KMS-11 (cell line): Measurements from ENCODE around the gene SDK1.

Experiments
- H2AFZ ChIP-seq: fragments of 200-600 bp; sonication (generic); 2 replicates; pipeline ENCODE4 v1.6.1; 2016; ENCODE audit warnings: antibody characterized with exemption, mixed run types, low read depth
- H3K27ac ChIP-seq: fragments of 200-600 bp; sonication (generic); 2 replicates; pipeline ENCODE4 v1.6.1; 2016; ENCODE audit warnings: mild to moderate bottlenecking, mixed run types
- H3K27me3 ChIP-seq: fragments of 200-600 bp; sonication (generic); 2 replicates; pipeline ENCODE4 v1.6.1; 2017; ENCODE audit warnings: mild to moderate bottlenecking, low read depth, mixed run types, moderate library complexity; ENCODE audit not compliant: insufficient read depth
- H3K36me3 ChIP-seq: fragments of 200-600 bp; sonication (generic); 2 replicates; pipeline ENCODE4 v1.6.1; 2017; ENCODE audit warnings: mild to moderate bottlenecking, mixed run types; ENCODE audit not compliant: insufficient read depth
- H3K4me1 ChIP-seq: fragments of 200-600 bp; sonication (generic); 2 replicates; pipeline ENCODE4 v1.6.1; 2016; ENCODE audit warnings: mild to moderate bottlenecking, low read depth, mixed run types; ENCODE audit not compliant: poor library complexity, severe bottlenecking
- H3K4me2 ChIP-seq: fragments of 200-600 bp; sonication (generic); 2 replicates; pipeline ENCODE4 v1.7.0; 2016; ENCODE audit warnings: mild to moderate bottlenecking, mixed run types
- H3K4me3 ChIP-seq: fragments of 200-600 bp; sonication (generic); IDR thresholded peaks from 2 replicates; pipeline ENCODE4 v1.6.1; 2017; ENCODE audit warnings: low read depth, low read length, mixed read lengths; ENCODE audit not compliant: insufficient read depth
- H3K79me2 ChIP-seq: fragments of 200-600 bp; sonication (generic); 2 replicates; pipeline ENCODE4 v1.6.1; 2016; ENCODE audit warnings: low read depth, mixed run types; ENCODE audit not compliant: insufficient read depth
- H3K9ac ChIP-seq: fragments of 200-600 bp; sonication (generic); 2 replicates; pipeline ENCODE4 v1.6.1; 2016; ENCODE audit warnings: mild to moderate bottlenecking, mixed run types
- H4K20me1 ChIP-seq: fragments of 200-600 bp; sonication (generic); 2 replicates; pipeline ENCODE4 v1.6.1; 2016; ENCODE audit warnings: mild to moderate bottlenecking, mixed run types; ENCODE audit not compliant: insufficient read depth
- TF ChIP-seq, protein P1 (sequence below): fragments of 200-600 bp; sonication (generic); conservative IDR thresholded peaks from 2 replicates; pipeline ENCODE4 v1.6.1; 2017; ENCODE audit warnings: low read depth, mild to moderate bottlenecking, antibody characterized with exemption, low read length, moderate library complexity, mixed read lengths

The SDK1 gene

GRCh38 chr7:4248295-4248694 lies 947.2 kb downstream of the SDK1 start:
- no peak overlapping the region for H2AFZ ChIP-seq
- no peaks in the 10 kb centered on the region for H3K27me3 ChIP-seq

GRCh38 chr7:4249241-4249640 lies 948.2 kb downstream of the SDK1 start:
- Histone ChIP-seq H3K79me2 (no peaks in the 10 kb centered on the region), H3K4me1 (no peaks in the 10 kb centered on the region), H3K27ac (no peak overlapping the region), H4K20me1 (no peaks in the 10 kb centered on the region), H3K4me2 (no peak overlapping the region), H2AFZ (no peak overlapping the region), H3K27me3 (no peaks in the 10 kb centered on the region), H3K36me3 (no peaks in the 10 kb centered on the region), H3K4me3 (no peak overlapping the region), H3K9ac (no peak overlapping the region)
- TF ChIP-seq, protein P1, sequence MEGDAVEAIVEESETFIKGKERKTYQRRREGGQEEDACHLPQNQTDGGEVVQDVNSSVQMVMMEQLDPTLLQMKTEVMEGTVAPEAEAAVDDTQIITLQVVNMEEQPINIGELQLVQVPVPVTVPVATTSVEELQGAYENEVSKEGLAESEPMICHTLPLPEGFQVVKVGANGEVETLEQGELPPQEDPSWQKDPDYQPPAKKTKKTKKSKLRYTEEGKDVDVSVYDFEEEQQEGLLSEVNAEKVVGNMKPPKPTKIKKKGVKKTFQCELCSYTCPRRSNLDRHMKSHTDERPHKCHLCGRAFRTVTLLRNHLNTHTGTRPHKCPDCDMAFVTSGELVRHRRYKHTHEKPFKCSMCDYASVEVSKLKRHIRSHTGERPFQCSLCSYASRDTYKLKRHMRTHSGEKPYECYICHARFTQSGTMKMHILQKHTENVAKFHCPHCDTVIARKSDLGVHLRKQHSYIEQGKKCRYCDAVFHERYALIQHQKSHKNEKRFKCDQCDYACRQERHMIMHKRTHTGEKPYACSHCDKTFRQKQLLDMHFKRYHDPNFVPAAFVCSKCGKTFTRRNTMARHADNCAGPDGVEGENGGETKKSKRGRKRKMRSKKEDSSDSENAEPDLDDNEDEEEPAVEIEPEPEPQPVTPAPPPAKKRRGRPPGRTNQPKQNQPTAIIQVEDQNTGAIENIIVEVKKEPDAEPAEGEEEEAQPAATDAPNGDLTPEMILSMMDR: no peak

More at GRCh38 chr7:4248295-4248694, 947.2 kb downstream of the SDK1 start:
- Histone ChIP-seq H3K79me2 (no peaks in the 10 kb centered on the region), H4K20me1 (no peaks in the 10 kb centered on the region), H3K4me2 (no peak overlapping the region), H3K36me3 (no peaks in the 10 kb centered on the region), H3K4me3 (no peak overlapping the region), H3K4me1 (no peaks in the 10 kb centered on the region), H3K9ac (no peak overlapping the region), H3K27ac (no peak overlapping the region)
- TF ChIP-seq, protein P1: no peak

DNA sequence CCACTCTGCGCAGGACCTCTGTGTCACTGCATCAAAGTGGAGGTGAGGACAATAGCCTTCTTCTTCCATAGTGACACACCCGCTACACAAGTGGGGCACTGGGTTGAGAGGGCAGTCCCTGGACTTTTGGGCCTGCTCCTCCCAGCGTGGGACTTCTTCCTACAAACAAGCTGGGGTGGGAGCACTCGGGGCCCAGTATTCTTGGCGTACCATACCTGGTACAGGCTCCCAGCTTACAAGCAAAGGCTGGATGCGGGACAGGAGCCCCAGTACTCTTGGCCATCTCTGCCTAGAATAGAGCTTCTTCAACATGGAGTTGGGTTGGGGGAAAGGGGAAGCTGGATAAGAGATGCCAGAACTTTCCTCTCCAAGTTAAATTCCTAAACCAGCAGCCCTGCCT lies 954.3 kb downstream of the SDK1 start:
- Histone ChIP-seq H3K27me3 (no peaks in the 10 kb centered on the region), H4K20me1 (no peaks in the 10 kb centered on the region), H3K4me3 (no peak overlapping the region), H3K79me2 (no peaks in the 10 kb centered on the region), H3K4me1 (no peaks in the 10 kb centered on the region), H3K36me3 (no peaks in the 10 kb centered on the region), H3K9ac (no peak overlapping the region), H3K4me2 (no peak overlapping the region), H3K27ac (no peak overlapping the region), H2AFZ (no peak overlapping the region)
- TF ChIP-seq, protein P1: no peak

DNA sequence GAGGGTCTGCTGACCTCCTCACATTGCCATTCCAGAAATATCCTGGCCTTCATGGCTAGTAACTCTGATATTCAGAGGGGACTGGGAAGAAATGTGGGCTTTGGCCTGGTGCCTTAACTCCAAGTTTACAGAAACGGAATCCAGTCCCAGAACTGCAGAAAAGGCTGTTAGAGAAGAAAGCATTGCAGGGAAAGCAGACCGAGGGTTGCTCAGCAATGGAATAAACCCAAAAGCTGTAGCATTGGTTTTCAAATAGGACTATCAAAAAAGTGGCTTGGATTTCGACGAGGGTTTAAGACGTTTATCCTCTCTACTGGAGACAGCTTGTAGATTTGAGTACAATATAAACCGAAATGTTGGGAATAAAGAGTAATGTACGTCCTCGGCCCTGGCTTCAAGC lies 955.2 kb downstream of the SDK1 start:
- TF ChIP-seq, protein P1: no peak
- no peak overlapping the region for H2AFZ ChIP-seq
- H3K36me3 ChIP-seq: no peaks in the 10 kb centered on the region
- no peaks in the 10 kb centered on the region for H3K4me1 ChIP-seq
- no peak overlapping the region for H3K27ac ChIP-seq
- H3K79me2 ChIP-seq: no peaks in the 10 kb centered on the region
- no peak overlapping the region for H3K4me3 ChIP-seq
- H3K4me2 ChIP-seq: no peak overlapping the region
- no peaks in the 10 kb centered on the region for H4K20me1 ChIP-seq
- no peaks in the 10 kb centered on the region for H3K27me3 ChIP-seq
- H3K9ac ChIP-seq: no peak overlapping the region
